SK-N-DZ (cell line): ENCODE data around the gene PHF2.

ENCODE experiments used
- DNase-seq: peaks from one replicate; pipeline ENCODE4 v3.0.0-alpha.2; 2015; ENCODE audit warnings: low spot score

PHF2 gene

DNA sequence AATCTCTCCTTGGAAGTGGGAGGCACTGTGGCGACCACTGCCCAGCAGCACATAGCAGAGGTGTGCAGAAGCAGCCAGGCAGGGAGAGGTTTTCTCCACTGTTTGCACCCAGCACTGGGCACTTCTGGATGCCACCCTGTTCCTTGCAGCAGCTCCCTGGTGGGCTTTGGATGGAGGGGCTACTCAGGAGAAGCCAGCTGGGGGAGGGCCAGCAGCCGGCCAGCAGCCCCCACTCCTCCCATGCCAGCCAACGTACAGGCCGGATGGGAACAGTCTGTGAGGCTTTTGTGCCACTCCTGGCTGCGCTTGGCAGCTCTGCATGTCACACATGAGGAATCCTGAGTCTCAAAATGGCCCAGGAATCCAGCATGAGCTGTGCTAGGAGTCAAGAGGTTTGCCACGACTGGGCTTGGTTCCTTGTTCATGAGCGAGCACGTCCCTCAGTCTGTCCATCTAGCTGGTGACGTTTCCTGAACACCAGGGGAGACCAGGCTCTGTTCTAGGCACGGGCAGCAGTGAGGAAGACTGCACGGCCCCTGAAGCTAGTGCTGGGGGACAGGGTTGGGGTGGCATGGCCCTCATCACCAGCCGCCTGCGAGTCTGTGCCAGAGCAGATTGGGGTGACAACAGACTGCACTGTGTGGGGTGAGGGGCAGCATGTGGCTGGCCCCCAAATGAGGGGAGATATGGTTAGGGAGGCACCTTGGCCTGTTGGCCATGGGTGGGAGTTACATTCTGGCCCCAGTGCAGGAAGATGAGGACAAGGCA is 10.1 kb downstream of the PHF2 start:
- DNase-seq = no peak

DNA sequence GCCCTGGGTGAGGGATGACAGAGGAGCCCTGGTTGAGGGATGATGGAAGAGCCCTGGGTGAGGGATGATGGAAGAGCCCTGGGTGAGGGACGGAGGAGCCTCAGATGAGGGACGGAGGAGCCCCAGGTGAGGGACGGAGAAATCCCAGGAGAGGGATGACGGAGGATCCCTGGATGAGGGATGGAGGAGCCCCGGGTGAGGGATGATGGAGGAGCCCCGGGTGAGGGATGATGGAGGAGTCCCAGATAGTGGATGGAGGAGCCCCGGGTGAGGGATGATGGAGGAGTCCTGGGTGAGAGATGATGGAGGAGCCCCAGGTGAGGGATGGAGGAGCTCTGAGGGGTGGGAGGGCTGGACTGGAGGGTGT is 10.9 kb downstream of the PHF2 start:
- no peak for DNase-seq

DNA sequence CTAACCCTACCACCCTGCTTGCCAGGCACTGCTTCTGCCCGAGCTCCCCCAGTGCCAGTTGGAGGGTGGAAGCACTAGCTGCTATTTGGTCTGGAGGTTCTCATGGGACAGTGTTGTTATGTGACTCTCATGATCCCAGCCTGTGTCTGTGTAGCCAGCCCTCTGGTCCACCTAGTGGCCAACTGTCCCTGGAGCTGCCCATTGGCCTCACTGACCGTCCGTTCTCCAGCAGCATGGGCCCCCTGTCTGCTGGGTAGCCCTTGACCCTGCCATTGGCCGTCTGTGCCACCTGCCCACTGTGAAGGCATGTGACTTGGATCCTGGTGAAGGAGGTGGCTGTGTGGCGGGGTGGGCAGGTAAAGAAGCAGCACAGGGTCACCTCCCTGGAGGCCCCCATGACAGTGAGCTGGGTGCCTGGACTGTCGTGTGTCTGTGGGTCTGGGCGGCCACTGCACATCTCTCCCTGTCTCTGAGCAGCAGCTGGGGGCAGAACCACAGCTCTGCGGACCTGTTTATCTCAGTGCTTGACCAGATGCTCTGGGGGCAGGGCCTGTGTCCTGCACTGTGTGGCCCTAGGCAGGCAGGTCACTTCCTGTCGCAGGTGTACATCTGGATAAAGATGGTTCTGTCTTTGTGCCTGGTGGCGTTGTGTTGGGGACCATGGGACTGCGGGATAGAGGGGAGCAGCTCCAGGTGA is 11.4 kb downstream of the PHF2 start:
- no peak for DNase-seq

DNA sequence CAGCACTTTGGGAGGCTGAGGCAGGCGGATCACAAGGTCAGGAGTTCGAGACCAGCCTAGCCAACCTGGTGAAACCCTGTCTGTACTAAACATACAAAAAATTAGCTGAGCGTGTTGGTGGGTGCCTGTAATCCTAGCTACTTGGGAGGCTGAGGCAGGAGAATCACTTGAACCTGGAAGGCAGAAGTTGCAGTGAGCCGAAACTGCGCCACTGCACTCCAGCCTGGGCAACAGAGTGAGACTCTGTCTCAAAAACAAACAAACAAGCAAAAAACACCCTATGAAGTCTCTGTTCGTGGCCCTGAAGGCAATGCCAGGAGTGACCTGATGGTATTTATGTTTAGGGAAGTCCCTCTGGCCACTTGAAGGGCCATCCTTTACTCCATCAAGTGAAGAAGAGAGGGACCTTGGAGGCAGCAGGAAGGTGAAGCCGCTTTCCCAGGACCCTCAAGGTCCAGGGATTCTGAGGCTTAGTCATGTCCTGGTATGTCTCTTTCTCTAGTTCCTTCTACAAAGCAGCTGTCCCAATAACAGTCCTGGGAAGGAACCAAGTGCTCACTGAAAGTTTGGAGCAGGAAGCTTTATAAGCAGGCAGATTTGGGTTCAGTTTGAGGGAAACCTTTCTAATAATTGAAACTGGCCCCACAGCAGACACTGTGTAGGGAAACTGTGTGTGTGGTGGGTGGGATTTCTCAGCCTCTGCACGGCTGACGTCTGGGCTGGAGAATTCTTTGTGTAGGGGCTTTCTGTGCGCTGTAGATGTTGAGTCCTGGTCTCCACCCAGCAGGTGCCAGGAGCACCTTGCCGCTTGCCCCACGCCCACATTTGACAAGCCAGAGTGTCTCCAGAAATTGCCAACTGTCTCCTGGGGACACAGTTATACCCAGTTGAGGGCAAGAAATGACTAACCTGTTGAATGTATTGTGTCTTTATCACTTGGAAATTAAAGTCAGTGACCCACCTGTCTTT is 12.5 kb downstream of the PHF2 start:
- DNase-seq = no peak

DNA sequence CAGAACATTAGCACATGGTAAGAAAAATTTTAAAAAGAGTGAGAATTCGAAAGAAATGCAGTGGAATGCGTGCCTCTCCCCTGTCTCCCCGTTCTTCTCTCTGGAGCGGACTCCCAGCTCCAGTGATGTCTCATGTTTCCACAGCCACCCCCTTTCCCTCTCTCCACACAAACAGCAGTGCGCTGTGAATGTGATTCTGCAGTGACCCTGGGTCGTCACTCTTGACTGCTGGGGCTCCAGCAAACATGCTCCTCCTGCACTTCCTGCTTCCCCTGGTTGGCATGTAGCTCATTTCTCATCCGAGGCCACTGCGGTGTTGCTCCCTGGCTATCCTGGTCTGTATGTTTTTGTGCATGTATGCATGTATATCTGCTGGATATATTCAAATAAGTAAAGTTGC is 13.3 kb downstream of the PHF2 start:
- DNase-seq = no peak

DNA sequence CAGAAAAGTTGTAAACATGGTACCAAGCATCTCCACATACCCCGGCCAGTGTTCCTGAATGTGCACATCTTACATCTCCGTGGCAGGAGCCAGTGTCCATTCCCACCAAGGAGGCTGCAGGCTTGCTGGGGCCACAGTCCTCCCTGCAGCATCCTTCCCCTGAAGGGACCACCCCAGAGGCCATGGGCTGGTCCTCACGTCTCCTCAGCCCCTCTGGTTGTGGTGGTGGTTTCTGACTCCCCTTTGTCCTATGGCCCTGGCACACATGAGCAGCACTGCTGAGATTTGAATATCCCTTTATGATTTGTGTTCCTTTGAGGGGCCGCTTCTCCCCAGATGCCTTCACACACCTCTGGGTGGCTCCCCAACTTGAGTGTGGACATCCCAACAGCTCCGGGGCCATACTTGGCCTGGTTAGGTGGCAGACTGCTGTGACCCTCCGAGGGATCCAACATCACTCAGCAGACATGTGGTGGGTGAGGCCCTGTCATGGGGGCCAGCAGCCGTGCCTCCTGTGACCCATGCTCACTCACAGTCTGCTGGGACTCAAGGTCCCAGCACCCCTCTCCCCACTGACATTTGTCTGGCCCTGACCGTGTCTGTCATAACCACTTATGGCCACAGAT is 14.3 kb downstream of the PHF2 start:
- peak; percentile 29 for DNase-seq

DNA sequence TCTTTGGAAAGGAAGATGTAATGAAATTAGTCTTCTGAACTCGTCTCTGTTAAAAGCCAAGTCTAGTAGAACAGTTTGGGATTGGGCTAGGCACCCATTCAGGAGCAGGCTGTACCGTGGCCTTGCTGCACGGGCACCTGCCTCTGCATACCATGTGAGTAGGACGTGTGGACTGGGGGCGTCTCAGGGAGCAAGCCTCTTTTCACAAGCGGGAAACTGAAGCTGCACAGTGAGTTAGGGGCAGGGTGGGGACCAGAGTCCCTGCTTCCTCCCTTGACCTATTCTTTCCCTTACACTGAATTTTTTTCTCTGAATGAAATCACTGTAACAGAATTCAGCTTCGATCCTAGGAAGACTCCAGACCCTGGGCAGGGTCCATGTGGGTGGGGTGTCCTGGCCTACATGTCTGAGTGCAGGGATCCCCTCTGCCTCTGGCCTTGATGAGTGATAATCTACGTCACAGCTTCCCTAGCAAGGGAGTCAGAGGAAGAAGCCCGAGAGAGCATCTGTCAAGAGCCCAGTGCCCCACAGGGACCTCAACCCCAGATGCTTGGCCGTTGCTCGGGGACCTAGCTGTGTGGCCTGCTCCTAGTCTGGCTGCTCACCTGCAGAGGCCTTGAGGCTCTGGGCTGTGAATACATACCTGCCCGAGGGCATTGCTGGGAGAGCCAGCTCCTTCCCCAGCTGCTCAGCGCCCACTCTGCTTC is 15.1 kb downstream of the PHF2 start:
- no peak for DNase-seq

DNA sequence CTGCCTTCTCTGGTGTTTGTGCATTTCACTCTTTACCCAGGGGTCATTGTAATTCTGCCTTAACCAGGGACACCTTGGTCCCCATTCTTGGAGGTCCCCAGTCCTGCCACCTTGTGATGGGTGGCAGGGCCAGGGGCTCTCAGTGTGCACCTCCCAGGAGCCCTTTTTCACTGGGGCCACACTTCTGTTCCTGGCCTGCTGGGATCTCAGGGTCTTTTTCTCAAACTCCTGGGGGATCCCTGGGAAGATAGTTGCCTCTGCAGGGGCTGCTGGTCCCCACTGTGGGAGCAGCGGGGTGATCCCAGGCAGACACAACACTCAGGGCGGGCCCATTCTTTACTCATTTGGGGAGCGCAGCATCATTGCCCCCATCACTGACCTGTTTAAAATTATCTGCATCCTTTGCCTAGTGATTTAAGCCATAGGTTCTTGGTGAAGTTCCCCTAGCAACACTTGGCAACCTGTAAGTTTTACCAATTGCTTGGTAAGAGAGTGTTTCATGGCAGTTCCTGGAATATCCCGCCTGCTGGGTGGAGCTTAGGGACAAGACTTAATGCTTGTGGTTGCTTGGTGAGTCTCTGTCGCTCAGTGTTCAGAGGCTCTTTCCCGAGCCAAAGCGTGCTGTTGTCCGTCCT is 15.7 kb downstream of the PHF2 start:
- no peak for DNase-seq

DNA sequence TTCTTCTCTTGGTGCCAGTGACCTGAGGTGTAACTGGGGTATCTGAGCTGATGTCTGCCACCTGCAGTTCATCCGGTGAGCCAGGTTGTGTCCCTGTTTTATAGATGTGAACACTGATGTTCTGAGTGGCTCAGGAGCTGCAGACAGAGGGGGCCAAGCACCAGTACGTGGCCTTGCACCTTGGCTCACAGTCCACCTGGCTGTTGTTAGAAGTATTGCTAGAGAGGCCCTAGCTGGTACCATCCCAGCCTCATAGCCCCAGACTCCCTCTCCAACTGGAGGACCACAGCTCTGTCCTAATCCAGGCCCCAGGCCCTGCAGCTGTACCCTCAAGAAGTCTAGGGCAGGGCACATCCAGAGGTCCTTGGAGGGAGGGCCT is 16.2 kb downstream of the PHF2 start:
- DNase-seq = no peak

DNA sequence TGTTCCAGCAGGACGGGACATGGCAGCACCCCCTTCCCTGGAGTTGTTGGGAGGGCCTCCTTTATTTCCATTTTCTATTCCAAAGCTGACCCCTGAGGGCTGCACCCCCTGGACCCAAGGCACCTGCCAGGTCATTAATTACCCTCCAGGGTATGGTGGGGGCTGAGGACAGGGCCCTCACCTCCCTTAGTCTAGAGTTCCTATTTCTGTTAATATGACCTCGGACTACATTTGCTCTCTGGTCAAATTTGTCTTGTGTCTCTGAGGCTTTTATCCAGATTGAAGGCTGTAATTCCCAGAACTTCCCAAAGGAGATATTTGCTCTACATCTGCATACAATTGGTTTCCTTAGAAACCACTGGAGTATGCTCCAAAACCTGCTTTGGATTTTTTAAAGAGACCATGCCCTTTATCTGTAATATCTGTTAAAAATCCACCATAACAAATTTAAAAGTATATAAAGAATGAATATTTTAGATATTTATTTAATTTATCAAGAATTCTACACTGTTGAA is 16.8 kb downstream of the PHF2 start:
- DNase-seq = no peak

DNA sequence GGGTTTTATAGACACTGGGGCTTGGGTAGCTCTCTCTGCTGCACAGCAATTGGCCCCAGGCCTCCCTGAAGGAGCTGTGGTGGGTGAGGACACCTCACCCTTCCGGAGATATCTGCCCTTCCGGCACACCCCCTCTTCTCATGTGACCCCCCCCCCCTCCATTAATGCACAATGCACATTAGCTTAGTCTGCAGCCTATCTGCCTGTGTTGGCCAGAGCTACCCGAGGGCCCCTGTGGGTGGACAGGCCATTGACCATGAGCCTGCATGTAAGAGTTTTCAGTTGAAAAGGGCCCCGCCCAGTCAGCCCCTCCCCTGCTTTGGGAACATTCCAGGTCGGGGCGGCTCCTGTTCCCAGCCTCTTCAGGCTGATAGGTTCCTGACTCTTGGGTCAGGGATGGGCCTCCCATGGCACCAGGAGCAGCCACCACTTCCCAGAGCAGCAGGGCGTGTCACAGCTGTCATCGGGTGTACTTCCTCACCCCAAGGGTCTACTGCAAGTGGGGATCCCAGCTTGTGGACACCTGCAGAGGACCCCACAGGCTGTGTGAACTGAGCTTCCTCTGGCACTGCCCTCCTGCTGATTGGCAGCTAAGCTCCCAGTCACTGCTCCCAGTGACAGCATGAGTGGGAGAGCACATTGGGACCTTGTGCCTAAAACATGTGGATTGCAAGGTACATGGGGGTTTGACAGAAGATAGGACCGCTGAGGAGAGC is 17.8 kb downstream of the PHF2 start:
- no peak for DNase-seq

DNA sequence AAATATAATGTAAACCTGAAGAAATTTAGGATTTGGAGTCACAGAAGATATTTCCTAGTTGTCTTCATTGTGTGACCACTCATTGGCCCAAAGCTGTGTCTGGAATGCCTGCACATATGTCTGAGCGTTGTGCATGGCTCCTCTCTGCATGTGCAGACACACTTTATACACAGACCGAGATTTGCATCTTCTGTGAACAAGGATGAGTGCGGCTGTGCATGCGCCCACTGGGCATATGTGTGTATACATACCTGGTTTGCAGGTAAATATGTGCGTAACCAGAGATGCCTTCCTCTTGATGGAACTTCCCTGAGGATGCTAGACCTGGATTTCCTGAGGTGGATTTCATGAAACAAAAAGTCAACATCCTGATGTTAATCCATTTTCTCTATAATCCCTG is 19.1 kb downstream of the PHF2 start:
- no peak for DNase-seq

DNA sequence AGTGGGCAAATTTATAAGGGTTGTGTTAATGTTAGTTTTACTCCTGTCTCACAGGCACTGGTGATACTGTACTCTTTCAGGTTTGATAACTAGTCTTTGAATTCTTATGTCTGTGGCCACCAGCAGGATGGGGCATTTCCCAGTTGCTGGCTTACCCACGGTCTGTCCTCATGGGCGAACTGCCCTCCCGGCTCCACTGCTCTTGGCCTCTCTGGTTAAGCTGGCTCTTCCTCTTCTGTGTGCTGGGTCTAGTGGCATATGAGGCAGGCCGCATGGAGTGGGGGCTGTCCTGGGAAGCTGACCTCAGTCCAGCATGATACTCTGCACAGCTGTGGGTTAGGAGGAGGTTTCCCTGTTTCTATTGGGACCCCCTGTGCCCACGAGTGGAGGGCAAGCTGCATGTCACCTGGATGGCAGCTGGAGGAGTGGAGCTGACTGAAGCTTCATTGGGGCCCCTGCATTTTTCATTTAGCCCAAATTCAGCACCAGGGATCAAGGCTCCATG is 19.5 kb downstream of the PHF2 start:
- DNase-seq = no peak

DNA sequence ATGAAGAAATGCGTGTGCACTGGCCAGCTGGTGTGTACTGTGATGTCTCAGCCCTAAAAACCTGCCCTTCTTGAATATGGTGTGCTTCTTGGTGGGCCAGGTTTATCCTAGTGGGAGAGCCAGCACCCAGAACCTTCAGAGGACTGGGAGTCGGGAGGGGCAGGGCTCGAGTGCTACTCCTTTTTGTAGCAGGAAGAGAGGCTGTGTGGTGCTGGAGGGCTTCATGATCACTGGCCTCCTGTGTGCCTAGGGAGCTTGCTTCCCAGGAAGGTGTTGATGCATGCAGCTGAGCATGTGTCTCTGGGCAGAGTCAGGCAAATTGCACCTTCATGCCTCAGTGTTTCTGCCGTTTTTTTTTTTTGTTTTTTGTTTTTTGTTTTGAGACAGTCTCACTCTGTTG is 20.0 kb downstream of the PHF2 start:
- DNase-seq = no peak

DNA sequence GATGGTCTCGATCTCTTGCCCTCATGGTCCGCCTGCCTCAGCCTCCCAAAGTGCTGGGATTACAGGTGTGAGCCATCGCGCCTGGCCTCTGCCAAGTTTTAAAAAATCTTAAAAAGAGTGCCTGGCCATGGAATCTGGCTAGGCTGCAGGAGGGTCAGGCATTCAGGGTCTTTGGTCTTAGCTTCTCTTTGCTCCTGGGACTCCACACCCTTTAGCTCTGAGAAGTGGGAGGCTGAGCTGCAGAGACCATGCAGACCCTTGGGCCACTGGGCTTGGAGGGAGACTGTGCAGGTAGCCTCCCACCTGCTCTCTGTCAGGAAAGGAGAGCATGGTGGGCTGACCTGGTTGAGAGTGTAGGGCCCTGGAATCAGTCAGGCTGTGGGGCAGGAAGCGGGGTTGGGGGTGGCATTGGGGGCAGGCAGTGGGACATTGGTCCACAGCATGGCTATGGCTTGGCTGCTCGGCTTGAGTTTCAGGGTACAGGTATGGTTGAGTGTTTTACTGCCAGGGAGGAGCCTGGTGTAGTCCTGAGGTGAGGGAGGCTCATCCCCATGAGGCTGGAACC is 20.8 kb downstream of the PHF2 start:
- DNase-seq = no peak

DNA sequence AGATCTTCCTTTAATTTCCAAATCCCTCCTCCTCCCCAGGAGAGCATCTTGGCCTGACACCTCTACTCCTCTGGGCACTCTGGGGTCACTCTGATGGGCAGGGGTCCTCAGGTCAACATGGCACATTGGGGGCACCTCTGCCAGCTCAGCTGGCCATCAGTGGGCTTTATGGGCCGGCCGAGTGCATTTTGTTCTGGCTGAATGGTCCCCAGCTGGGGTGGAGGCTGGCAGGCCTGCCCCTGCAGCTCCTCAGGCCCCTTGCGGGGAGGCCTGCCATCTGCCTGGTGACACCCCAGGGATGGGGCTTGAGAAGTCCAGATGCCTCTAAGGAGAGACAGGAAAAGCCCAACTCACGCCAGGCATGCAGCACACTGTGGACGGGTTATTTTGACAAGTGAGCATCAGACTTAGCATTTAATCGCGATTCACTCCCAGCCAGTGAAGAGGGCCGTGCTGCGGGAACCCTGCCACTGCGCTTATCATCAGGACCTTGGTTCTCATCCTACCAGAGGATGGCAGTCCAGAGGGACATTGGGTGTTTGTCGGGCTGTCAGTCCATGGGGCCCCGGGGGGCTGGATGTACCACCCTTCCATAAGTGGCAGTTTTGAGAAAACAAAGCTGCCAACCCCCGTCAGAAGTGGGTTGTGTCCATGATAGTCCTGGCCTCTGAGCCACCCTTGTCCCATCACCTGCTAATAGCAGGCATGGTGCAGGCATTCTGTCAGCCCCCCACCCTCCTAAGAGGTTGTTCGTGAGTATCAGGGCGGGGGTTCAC is 21.7 kb downstream of the PHF2 start:
- no peak for DNase-seq

DNA sequence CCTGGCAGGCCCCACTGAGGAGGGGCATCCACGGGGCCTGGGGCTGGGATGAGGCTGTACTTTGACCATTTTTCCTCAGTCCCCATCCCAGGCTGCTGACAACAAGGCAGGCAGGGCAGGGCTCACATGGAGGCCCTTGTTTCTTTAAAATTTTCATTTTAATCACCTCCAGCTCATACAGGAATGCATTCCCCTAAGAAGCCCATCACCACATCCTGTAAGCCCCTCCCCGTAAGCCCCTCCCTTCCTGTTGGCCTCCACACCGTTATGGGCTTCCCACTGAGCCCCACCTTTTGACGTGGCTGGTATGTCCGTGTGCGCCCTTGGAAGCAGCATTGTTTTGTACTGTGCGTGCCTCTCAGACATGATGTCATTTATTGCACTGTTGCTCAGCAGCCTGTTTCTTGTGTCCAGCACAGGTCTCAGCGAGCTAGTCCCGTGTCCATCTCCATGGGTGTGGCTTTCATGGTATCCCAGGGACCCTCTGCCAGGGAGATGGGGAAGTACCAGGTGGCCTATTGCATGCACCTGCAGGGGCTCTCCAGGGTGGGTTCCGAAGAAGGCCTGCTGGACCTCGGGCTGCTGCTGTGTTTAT is 22.4 kb downstream of the PHF2 start:
- no peak for DNase-seq
